Neural cell (in vitro differentiated cells): Measurements from ENCODE around the gene FHIT. TPM values are rescaled to one million over a fixed set of nuclear protein-coding genes. Genes with fewer than 3 reads are reported as not detected.

ENCODE experiments used
- H2AFZ ChIP-seq: fragments of 200-600, 300-800 bp; sonication (generic), shearing (Covaris generic); 2 replicates; pipeline ENCODE4 v1.6.0; 2014; ENCODE audit warnings: low read depth, mild to moderate bottlenecking, antibody characterized with exemption, low read length, moderate library complexity
- H3F3A ChIP-seq: fragments of 200-600 bp; shearing (Covaris generic); 2 replicates; pipeline ENCODE4 v1.6.1; 2016; ENCODE audit warnings: mild to moderate bottlenecking, moderate library complexity, mixed read lengths, antibody characterized with exemption, low read length; ENCODE audit not compliant: insufficient read depth, poor library complexity, severe bottlenecking
- H3K27ac ChIP-seq: fragments of 200-600, 300-800 bp; sonication (generic), shearing (Covaris generic); 2 replicates; pipeline ENCODE4 v1.5.1; 2014; ENCODE audit warnings: mild to moderate bottlenecking, low read length, moderate library complexity
- H3K27me3 ChIP-seq: fragments of 300-800, 200-600 bp; sonication (generic), shearing (Covaris generic); 2 replicates; pipeline ENCODE4 v1.6.0; 2014; ENCODE audit warnings: mild to moderate bottlenecking, low read depth, low read length, moderate library complexity; ENCODE audit not compliant: insufficient read depth
- H3K36me3 ChIP-seq: fragments of 300-800, 200-600 bp; sonication (generic), shearing (Covaris generic); 2 replicates; pipeline ENCODE4 v1.5.1; 2014; ENCODE audit warnings: mild to moderate bottlenecking, antibody characterized with exemption, low read length, moderate library complexity; ENCODE audit not compliant: insufficient read depth
- H3K4me2 ChIP-seq: fragments of 300-800, 200-600 bp; sonication (generic), shearing (Covaris generic); 2 replicates; pipeline ENCODE4 v1.6.0; 2014; ENCODE audit warnings: mild to moderate bottlenecking, low read length
- H3K4me3 ChIP-seq: fragments of 300-800, 200-600 bp; sonication (generic), shearing (Covaris generic); 2 replicates; pipeline ENCODE4 v1.5.1; 2014; ENCODE audit warnings: mild to moderate bottlenecking, low read length, moderate library complexity
- H3K79me2 ChIP-seq: fragments of 200-600 bp; shearing (Covaris generic); replicated peaks from 2 replicates; pipeline ENCODE4 v1.6.0; 2014; ENCODE audit warnings: mild to moderate bottlenecking, low read length, moderate library complexity; ENCODE audit not compliant: insufficient read depth
- H3K9ac ChIP-seq: fragments of 300-800, 200-600 bp; sonication (generic), shearing (Covaris generic); 2 replicates; pipeline ENCODE4 v1.6.1; 2016; ENCODE audit warnings: mild to moderate bottlenecking, low read length, mixed read lengths
- H3K9me2 ChIP-seq: fragments of 200-600 bp; shearing (Covaris generic); 2 replicates; pipeline ENCODE4 v1.6.1; 2016; ENCODE audit warnings: mild to moderate bottlenecking, low read length, mixed read lengths; ENCODE audit not compliant: insufficient read depth
- H3K9me3 ChIP-seq: fragments of 200-600, 300-800 bp; sonication (generic), shearing (Covaris generic); 2 replicates; pipeline ENCODE4 v1.6.1; 2016; ENCODE audit warnings: mild to moderate bottlenecking, mixed run types, low read length, moderate library complexity, mixed read lengths
- H4K20me1 ChIP-seq: fragments of 200-600 bp; shearing (Covaris generic); 2 replicates; pipeline ENCODE4 v1.6.1; 2016; ENCODE audit warnings: mild to moderate bottlenecking, mixed run types; ENCODE audit not compliant: insufficient read depth
- CTCF ChIP-seq: fragments of 450-650 bp; IDR thresholded peaks from 2 replicates; pipeline ENCODE4 v1.5.1; 2014; ENCODE audit warnings: antibody characterized with exemption, mild to moderate bottlenecking, moderate library complexity; ENCODE audit not compliant: poor library complexity, severe bottlenecking
- EP300 ChIP-seq: fragments of 450-650 bp; conservative IDR thresholded peaks from 2 replicates; pipeline ENCODE4 v1.6.1; 2014; ENCODE audit warnings: antibody characterized with exemption, mild to moderate bottlenecking, moderate library complexity; ENCODE audit not compliant: poor library complexity, severe bottlenecking
- EZH2 ChIP-seq: fragments of 200-600, 300-800 bp; shearing (Covaris generic), sonication (generic); IDR thresholded peaks from 2 replicates; pipeline ENCODE4 v1.6.1; 2014; ENCODE audit warnings: antibody characterized with exemption, low read length, borderline replicate concordance, mild to moderate bottlenecking; ENCODE audit not compliant: insufficient read depth, poor library complexity, severe bottlenecking
- MXI1 ChIP-seq: fragments of 450-650 bp; conservative IDR thresholded peaks from 2 replicates; pipeline ENCODE4 v1.6.1; 2014; ENCODE audit warnings: antibody characterized with exemption, mild to moderate bottlenecking; ENCODE audit not compliant: poor library complexity, severe bottlenecking
- POLR2AphosphoS5 ChIP-seq: IDR thresholded peaks from 2 replicates; pipeline ENCODE4 v1.6.1; 2012
- RAD21 ChIP-seq: fragments of 450-650 bp; conservative IDR thresholded peaks from 2 replicates; pipeline ENCODE4 v1.6.1; 2014; ENCODE audit warnings: antibody characterized with exemption, mild to moderate bottlenecking, moderate library complexity
- REST ChIP-seq: IDR thresholded peaks from 2 replicates; pipeline ENCODE4 v1.6.1; 2012; ENCODE audit warnings: borderline replicate concordance
- SMC3 ChIP-seq: fragments of 450-650 bp; conservative IDR thresholded peaks from 2 replicates; pipeline ENCODE4 v1.6.1; 2014; ENCODE audit warnings: antibody characterized with exemption, mild to moderate bottlenecking, moderate library complexity; ENCODE audit not compliant: poor library complexity
- TAF1 ChIP-seq: IDR thresholded peaks from 2 replicates; pipeline ENCODE4 v1.6.1; 2012; ENCODE audit warnings: low read depth
- polyA plus RNA-seq: library from polyadenylated mRNA; depleted of rRNA; stranded (reverse); fragments of >200 nt; gene quantifications from 2 replicates; pipeline ENCODE4 v1.2.3, GENCODE V29; 2014

The FHIT gene
- polyA plus RNA-seq, 1 donor from 2014 or later, result not detected

GRCh38 chr3:60434950-60435349 is 816.3 kb downstream of the FHIT start:
- no peak overlapping the region for H3K9ac ChIP-seq
- H3K4me3 ChIP-seq, result no peak overlapping the region
- H3K9me3 ChIP-seq, result no peaks in the 10 kb centered on the region
- no peak overlapping the region for H2AFZ ChIP-seq
- no peaks in the 10 kb centered on the region for H3F3A ChIP-seq
- no peaks in the 10 kb centered on the region for H3K9me2 ChIP-seq
- H3K36me3 ChIP-seq, result no peaks in the 10 kb centered on the region
- H3K27me3 ChIP-seq, result no peaks in the 10 kb centered on the region
- TF ChIP-seq EP300 (no peak), CTCF (no peak), REST (no peak), SMC3 (no peak), EZH2 (no peak), TAF1 (no peak), RAD21 (no peak), POLR2AphosphoS5 (no peak)
- H3K27ac ChIP-seq, result peak overlapping the region; percentile 21
- H4K20me1 ChIP-seq, result no peaks in the 10 kb centered on the region
- no peaks in the 10 kb centered on the region for H3K79me2 ChIP-seq
- no peak overlapping the region for H3K4me2 ChIP-seq

- H3K27ac ChIP-seq, result peak overlapping the region; percentile 21
- H4K20me1 ChIP-seq, result no peaks in the 10 kb centered on the region
Observed at GRCh38 chr3:60434323-60434722, 816.9 kb downstream of the FHIT start.

More at GRCh38 chr3:60434323-60434722, 816.9 kb downstream of the FHIT start:
- Histone ChIP-seq H3K36me3 (no peaks in the 10 kb centered on the region), H3K9me3 (no peaks in the 10 kb centered on the region), H3K4me3 (peak overlapping the region; percentile 22), H3K9me2 (no peaks in the 10 kb centered on the region), H2AFZ (no peak overlapping the region), H3K4me2 (peak overlapping the region; percentile 12), H3K9ac (no peak overlapping the region), H3F3A (no peaks in the 10 kb centered on the region), H3K79me2 (no peaks in the 10 kb centered on the region), H3K27me3 (no peaks in the 10 kb centered on the region)
- TF ChIP-seq CTCF (peak; percentile 41), REST (peak; percentile 34), EZH2 (no peak), EP300 (peak; percentile 80), RAD21 (peak; percentile 55), TAF1 (no peak), SMC3 (peak; percentile 36), POLR2AphosphoS5 (peak; percentile 49), MXI1 (no peak)
